Loucy (cell line): Measurements from ENCODE around the gene KIAA0319L.

Experiments
- H2AFZ ChIP-seq: fragments of 200-600 bp; sonication (generic); 2 replicates; pipeline ENCODE4 v1.6.0; 2016; ENCODE audit warnings: antibody characterized with exemption, mild to moderate bottlenecking, low read length, moderate library complexity
- H3F3A ChIP-seq: fragments of 200-600 bp; 2 replicates; pipeline ENCODE4 v1.6.0; 2016; ENCODE audit warnings: antibody characterized with exemption, low read depth, mild to moderate bottlenecking
- H3K27me3 ChIP-seq: fragments of 200-600 bp; sonication (generic); 2 replicates; pipeline ENCODE4 v1.6.1; 2014; ENCODE audit warnings: low read length, mild to moderate bottlenecking; ENCODE audit not compliant: insufficient read depth, poor library complexity, severe bottlenecking
- H3K36me3 ChIP-seq: fragments of 200-600 bp; sonication (generic); 2 replicates; pipeline ENCODE4 v1.6.1; 2016; ENCODE audit warnings: low read length; ENCODE audit not compliant: insufficient read depth
- H3K4me1 ChIP-seq: fragments of 200-600 bp; sonication (generic); 2 replicates; pipeline ENCODE4 v1.5.1; 2014; ENCODE audit warnings: low read length, mild to moderate bottlenecking; ENCODE audit not compliant: insufficient read depth, poor library complexity, severe bottlenecking
- H3K4me2 ChIP-seq: fragments of 200-600 bp; sonication (generic); 2 replicates; pipeline ENCODE4 v1.6.0; 2014; ENCODE audit warnings: antibody characterized with exemption, low read length, low read depth, mild to moderate bottlenecking; ENCODE audit not compliant: poor library complexity, severe bottlenecking
- H3K4me3 ChIP-seq: fragments of 200-600 bp; sonication (generic); 2 replicates; pipeline ENCODE4 v1.5.1; 2014; ENCODE audit warnings: low read length, mild to moderate bottlenecking, mixed read lengths; ENCODE audit not compliant: poor library complexity, severe bottlenecking
- H3K79me2 ChIP-seq: fragments of 200-600 bp; sonication (generic); 2 replicates; pipeline ENCODE4 v1.6.1; 2014; ENCODE audit warnings: low read length; ENCODE audit not compliant: insufficient read depth
- H3K9ac ChIP-seq: fragments of 200-600 bp; sonication (generic); 2 replicates; pipeline ENCODE4 v1.6.0; 2014; ENCODE audit warnings: mild to moderate bottlenecking, low read depth, low read length, moderate library complexity; ENCODE audit not compliant: poor library complexity, severe bottlenecking
- H3K9me2 ChIP-seq: fragments of 200-600 bp; sonication (generic); replicated peaks from 2 replicates; pipeline ENCODE4 v1.6.1; 2016; ENCODE audit warnings: low read depth, low read length, mixed read lengths
- H3K9me3 ChIP-seq: fragments of 200-600 bp; sonication (generic); 2 replicates; pipeline ENCODE4 v1.6.1; 2014; ENCODE audit warnings: mild to moderate bottlenecking, antibody characterized with exemption, low read length, low read depth; ENCODE audit not compliant: insufficient read depth
- H4K20me1 ChIP-seq: fragments of 200-600 bp; sonication (generic); 2 replicates; pipeline ENCODE4 v1.6.0; 2014; ENCODE audit warnings: antibody characterized with exemption, low read length, mild to moderate bottlenecking; ENCODE audit not compliant: insufficient read depth, poor library complexity, severe bottlenecking
- EZH2phosphoT487 ChIP-seq: fragments of 200-600 bp; IDR thresholded peaks from 2 replicates; pipeline ENCODE4 v1.6.1; 2018; ENCODE audit warnings: antibody characterized with exemption, mild to moderate bottlenecking, moderate library complexity, borderline replicate concordance
- TF ChIP-seq, protein P1 (sequence below): fragments of 200-600 bp; sonication (generic); conservative IDR thresholded peaks from 2 replicates; pipeline ENCODE4 v1.5.1; 2014; ENCODE audit warnings: mild to moderate bottlenecking, antibody characterized with exemption, low read length

The KIAA0319L gene

GRCh38 chr1:35567947-35568558 lies 10.8 kb upstream of the KIAA0319L start:
- no peak overlapping the region for H3K4me2 ChIP-seq
- no peak overlapping the region for H3K9ac ChIP-seq
- no peaks in the 10 kb centered on the region for H4K20me1 ChIP-seq
- 0 out of 2 replicates have a peak, but pooled peaks cover under 1% of the 10 kb centered on the region for H3K79me2 ChIP-seq
- TF ChIP-seq EZH2phosphoT487: no peak
- TF ChIP-seq, protein P1, sequence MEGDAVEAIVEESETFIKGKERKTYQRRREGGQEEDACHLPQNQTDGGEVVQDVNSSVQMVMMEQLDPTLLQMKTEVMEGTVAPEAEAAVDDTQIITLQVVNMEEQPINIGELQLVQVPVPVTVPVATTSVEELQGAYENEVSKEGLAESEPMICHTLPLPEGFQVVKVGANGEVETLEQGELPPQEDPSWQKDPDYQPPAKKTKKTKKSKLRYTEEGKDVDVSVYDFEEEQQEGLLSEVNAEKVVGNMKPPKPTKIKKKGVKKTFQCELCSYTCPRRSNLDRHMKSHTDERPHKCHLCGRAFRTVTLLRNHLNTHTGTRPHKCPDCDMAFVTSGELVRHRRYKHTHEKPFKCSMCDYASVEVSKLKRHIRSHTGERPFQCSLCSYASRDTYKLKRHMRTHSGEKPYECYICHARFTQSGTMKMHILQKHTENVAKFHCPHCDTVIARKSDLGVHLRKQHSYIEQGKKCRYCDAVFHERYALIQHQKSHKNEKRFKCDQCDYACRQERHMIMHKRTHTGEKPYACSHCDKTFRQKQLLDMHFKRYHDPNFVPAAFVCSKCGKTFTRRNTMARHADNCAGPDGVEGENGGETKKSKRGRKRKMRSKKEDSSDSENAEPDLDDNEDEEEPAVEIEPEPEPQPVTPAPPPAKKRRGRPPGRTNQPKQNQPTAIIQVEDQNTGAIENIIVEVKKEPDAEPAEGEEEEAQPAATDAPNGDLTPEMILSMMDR: no peak
- H3K9me3 ChIP-seq: no peaks in the 10 kb centered on the region
- no peaks in the 10 kb centered on the region for H3F3A ChIP-seq
- no peaks in the 10 kb centered on the region for H3K9me2 ChIP-seq
- no peak overlapping the region for H3K4me3 ChIP-seq
- H3K27me3 ChIP-seq: no peaks in the 10 kb centered on the region
- no peaks in the 10 kb centered on the region for H3K36me3 ChIP-seq
- no peak overlapping the region for H2AFZ ChIP-seq
- peaks cover 16% of the 10 kb centered on the region for H3K4me1 ChIP-seq

- TF ChIP-seq, protein P1: no peak
- TF ChIP-seq EZH2phosphoT487: no peak
- Histone ChIP-seq H3K27me3 (no peaks in the 10 kb centered on the region), H3K9ac (no peak overlapping the region), H3F3A (no peaks in the 10 kb centered on the region), H3K9me2 (no peaks in the 10 kb centered on the region), H3K4me1 (peaks cover 37% of the 10 kb centered on the region), H3K4me2 (no peak overlapping the region), H3K9me3 (no peaks in the 10 kb centered on the region), H3K79me2 (peaks cover 19% of the 10 kb centered on the region; the same call in 1 of the 2 replicates), H3K4me3 (no peak overlapping the region), H3K36me3 (no peaks in the 10 kb centered on the region), H4K20me1 (no peaks in the 10 kb centered on the region), H2AFZ (no peak overlapping the region)
These were observed 8.5 kb upstream of the KIAA0319L start for GRCh38 chr1:35565742-35566133.

GRCh38 chr1:35564884-35565741 lies 7.9 kb upstream of the KIAA0319L start:
- Histone ChIP-seq H3K4me2 (no peak overlapping the region), H3K9ac (no peak overlapping the region), H3K9me3 (no peaks in the 10 kb centered on the region), H2AFZ (no peak overlapping the region), H3K4me3 (no peak overlapping the region), H3K9me2 (no peaks in the 10 kb centered on the region), H3K4me1 (peaks cover 37% of the 10 kb centered on the region), H3F3A (no peaks in the 10 kb centered on the region), H4K20me1 (no peaks in the 10 kb centered on the region), H3K79me2 (peaks cover 20% of the 10 kb centered on the region; the same call in 1 of the 2 replicates), H3K36me3 (no peaks in the 10 kb centered on the region), H3K27me3 (no peaks in the 10 kb centered on the region)
- no peak for TF ChIP-seq EZH2phosphoT487
- TF ChIP-seq, protein P1: no peak
